Measurements from ENCODE around the gene ZP3.
"Not testable (repeated sequence)": the region's sequence is repeated elsewhere in the genome, so short reads cannot be mapped to it uniquely, and the experiment has no call there.

ZP3 gene

GRCh38 chr7:76425156-76425555, 406 bp downstream of the ZP3 start:
- DNase-seq (ENCODE audit: low read depth) = no peak
- no peak overlapping the region for H3K4me3 ChIP-seq (ENCODE audit: low read depth, low read length)
- no peak for TF ChIP-seq CTCF (IDR thresholded peaks at IDR 0.05; ENCODE audit: low read depth, low read length, missing control alignments)

- H3K4me3 ChIP-seq (ENCODE audit: low read depth, low read length); DNase-seq (ENCODE audit: low read depth): not testable (repeated sequence)
These were observed 808 bp downstream of the ZP3 start for GRCh38 chr7:76425558-76425957.

- TF ChIP-seq CTCF (IDR thresholded peaks at IDR 0.05; ENCODE audit: low read depth, low read length, missing control alignments) = no peak
- no peak overlapping the region for H3K4me3 ChIP-seq (ENCODE audit: low read depth, low read length)
- DNase-seq (ENCODE audit: low read depth) = no peak
These were observed 1.5 kb downstream of the ZP3 start for GRCh38 chr7:76426246-76426645.

GRCh38 chr7:76427635-76428034, 2.9 kb downstream of the ZP3 start:
- H3K4me3 ChIP-seq (ENCODE audit: low read depth, low read length) = no peak overlapping the region
- DNase-seq (ENCODE audit: low read depth) = no peak
- no peak for TF ChIP-seq CTCF (IDR thresholded peaks at IDR 0.05; ENCODE audit: low read depth, low read length, missing control alignments)

GRCh38 chr7:76428149-76428823, 3.5 kb downstream of the ZP3 start:
- TF ChIP-seq CTCF (IDR thresholded peaks at IDR 0.05; ENCODE audit: low read depth, low read length, missing control alignments) = no peak
- no peak for DNase-seq (ENCODE audit: low read depth)
- H3K4me3 ChIP-seq (ENCODE audit: low read depth, low read length) = no peak overlapping the region

- no peak for DNase-seq (ENCODE audit: low read depth)
- TF ChIP-seq CTCF (IDR thresholded peaks at IDR 0.05; ENCODE audit: low read depth, low read length, missing control alignments) = no peak
- H3K4me3 ChIP-seq (ENCODE audit: low read depth, low read length) = no peak overlapping the region
These were observed 4.4 kb downstream of the ZP3 start for GRCh38 chr7:76428868-76429805.

- H3K4me3 ChIP-seq (ENCODE audit: low read depth, low read length) = no peak overlapping the region
- TF ChIP-seq CTCF (IDR thresholded peaks at IDR 0.05; ENCODE audit: low read depth, low read length, missing control alignments) = no peak
- DNase-seq (ENCODE audit: low read depth) = no peak
These were observed 5.5 kb downstream of the ZP3 start for GRCh38 chr7:76430211-76430610.
